SK-MEL-5 (cell line): ENCODE results near the gene ABCA4. TPM values are rescaled to one million over a fixed set of nuclear protein-coding genes. Genes with fewer than 3 reads are reported as not detected.
A peak's percentile ranks its signal among the peaks of the same experiment; 100 is the strongest.

Experiments
- DNase-seq: peaks from one replicate; pipeline ENCODE4 v3.0.0-alpha.2; 2016; ENCODE audit warnings: low read depth, low spot score
- in situ Hi-C: cut with HindIII; loops from 2 replicates; pipeline ENCODE4 v1.10.0; 2016; ENCODE audit warnings: low sequenced_read_pairs, high pct_unique_total_duplicates, low pct_unique_long_range_greater_than_20kb
- total RNA-seq: library from RNA; depleted of rRNA; stranded (reverse); fragments of >200 nt; shearing (Covaris generic); gene quantifications from 2 replicates; pipeline ENCODE4 v1.2.3, GENCODE V29; 2014

ABCA4 gene
- total RNA-seq, 1 experiment from 2014 or later = not detected

GRCh38 chr1:93988634-93989350 is 132.2 kb downstream of the ABCA4 start:
- in situ Hi-C loops = no loop called here
- DNase-seq = no peak

- DNase-seq = no peak
These were observed 139.7 kb downstream of the ABCA4 start for GRCh38 chr1:93981274-93981667.

DNA sequence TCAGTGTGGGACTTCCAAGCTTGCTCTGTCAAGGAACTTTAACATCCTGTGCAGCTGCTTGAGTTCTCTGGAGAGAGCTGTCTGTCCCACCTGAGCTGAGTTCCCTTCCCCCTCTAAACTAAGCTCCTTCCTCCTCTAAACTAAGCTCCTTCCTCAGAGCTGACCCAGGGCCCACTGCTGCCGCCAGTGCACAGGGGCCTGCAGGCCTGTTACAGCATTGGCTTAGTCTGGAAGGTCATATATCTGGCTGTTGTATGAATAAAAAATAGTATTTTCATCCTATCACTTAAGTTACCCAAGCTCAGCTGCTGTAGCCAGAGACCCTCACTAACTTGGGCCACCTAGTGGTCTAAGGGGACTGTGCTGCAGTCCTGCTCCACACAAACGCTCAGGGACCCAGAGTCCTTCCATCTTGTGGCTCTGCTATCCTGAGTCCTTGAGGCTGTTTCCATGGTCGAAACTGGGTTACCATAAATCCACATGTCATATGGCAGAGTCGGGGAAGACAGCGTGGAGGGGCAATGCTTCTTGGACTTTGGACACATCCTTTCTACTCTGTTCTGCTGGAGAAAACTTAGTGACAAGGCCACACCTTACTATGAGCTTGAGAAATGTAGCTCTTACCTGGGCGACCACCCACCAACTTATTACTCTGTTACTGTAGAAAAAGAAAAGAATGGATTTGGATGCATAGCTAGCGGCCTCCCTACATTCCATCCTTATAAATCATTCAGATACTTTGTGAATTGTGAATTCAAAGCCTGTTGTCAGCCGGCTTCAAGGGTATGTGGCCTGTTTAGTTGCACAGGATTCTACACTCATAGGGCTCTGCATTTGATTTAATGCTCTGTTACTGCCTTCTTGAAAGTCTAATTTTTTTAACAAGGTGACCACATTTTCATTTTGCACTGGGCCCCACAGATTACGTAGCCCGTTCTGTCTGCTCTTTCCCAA is 140.4 kb downstream of the ABCA4 start:
- in situ Hi-C loops = no loop called here
- DNase-seq = peak; percentile 29

More at GRCh38 chr1:93981274-93981667, 139.7 kb downstream of the ABCA4 start:
- in situ Hi-C loops = no loop called here

DNA sequence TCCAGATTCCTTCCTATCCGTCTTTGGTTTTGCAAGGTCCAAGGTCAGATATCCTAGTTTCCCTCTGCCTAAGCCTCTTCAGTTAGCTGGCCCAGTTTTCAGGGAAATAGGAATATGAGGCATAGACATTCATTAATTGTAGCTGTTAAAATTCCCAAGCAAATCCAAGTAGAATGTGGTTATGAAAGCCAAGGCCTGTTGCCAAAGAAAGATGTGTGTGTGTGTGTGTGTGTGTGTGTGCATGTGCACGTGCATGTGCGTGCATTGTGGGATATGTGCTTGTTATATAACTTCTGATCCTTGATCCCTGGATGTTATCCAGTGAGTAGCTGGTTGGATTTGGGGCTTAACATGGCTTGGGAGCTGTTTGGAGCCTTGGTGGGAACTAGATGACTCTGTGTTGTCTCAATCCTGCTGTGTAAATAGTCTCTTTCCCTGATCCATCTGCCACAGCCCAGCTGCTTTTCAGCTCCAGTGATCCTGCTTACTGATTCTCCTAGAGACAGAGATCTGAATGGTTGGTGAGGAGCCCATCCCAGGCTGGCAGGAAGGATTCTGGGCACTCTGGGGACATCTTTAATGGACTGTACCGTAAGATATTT is 141.1 kb downstream of the ABCA4 start:
- in situ Hi-C loops = no loop called here
- DNase-seq = no peak

GRCh38 chr1:93979040-93979717 is 141.8 kb downstream of the ABCA4 start:
- DNase-seq = no peak
- in situ Hi-C loops = no loop called here

GRCh38 chr1:93977598-93977945 is 143.4 kb downstream of the ABCA4 start:
- DNase-seq = no peak
- in situ Hi-C loops = no loop called here

DNA sequence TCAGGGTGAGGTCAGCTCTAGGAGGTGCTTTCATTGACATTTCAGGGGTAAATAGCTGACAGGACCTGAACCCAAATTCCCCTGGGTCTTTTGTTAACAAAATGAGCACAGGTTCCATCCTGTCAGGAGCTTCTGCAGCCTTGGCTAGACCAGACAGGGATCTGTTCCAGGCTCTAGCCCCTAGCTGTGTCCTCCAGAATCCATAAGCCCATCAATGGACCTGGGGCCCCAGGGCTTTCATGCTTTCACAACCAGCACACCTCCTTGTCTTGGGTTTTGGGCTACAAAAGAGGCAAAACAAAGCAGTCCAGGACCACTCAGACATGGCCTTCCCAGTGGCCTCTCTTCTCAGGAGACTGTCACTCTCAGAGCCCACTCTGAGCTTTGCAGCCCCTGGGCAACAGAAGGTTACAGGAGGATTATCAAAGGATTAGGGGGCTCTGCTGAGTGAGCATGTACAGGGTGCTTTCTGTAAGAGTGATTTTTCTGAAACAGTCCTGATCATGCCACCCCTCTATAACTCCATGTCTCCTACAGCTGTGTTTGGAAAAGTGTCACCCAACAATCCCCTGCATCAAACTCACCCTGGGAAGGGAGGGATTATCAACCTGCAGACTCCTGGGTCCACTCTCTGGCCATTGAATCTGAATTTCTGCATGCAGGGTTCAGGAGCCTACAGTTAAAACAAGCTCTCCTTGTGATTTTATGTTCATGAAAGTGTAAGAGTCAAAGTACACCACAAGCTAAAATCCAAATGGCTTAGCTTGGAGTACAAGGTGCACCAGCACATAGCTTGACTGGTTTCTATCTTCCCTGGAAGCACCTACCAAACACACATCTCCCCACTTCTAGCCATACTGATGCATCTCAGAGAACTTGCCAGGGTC is 144.0 kb downstream of the ABCA4 start:
- in situ Hi-C loops = no loop called here

DNA sequence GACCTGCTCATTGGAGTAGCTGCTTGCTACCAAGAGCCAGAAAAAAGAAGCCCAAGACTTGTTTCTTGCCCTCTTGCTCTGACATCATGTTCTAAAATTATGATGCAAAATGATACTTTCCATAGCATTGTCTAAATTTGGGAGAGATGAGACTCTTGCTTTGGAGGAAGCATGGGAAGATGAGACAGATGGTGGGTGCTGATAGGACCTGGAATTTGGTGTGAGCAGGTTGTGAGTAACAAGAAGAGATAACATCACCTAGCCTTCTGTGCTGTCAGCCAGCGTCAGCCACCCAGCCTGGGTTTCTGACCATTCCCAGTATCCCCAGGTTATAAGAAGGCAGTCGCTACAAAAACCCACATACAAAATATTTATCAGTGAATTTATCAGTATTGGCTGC is 144.7 kb downstream of the ABCA4 start:
- no peak for DNase-seq
- in situ Hi-C loops = no loop called here

More for the DNA sequence above, 144.0 kb downstream of the ABCA4 start:
- no peak for DNase-seq

GRCh38 chr1:93972341-93972740 is 148.6 kb downstream of the ABCA4 start:
- DNase-seq = no peak
- in situ Hi-C loops = no loop called here

DNA sequence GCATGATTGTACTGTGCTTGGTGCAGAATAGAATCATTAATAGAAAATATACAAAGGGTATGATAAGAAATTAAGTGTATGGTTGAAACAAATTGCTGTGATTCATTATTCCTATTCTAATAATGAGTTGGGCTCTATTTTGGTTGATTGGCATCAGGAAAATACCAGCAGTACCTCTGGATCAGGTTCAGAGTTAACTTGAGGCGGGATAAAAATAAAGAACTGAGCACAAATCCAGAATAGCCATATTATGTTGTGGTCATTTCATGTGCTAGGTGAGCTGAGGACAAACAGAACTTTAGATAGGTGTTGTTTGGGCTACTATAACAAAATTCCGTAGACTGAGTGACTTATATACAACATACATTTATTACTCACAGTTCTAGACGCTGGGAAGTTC is 151.1 kb downstream of the ABCA4 start:
- DNase-seq = no peak
- in situ Hi-C loops = no loop called here

DNA sequence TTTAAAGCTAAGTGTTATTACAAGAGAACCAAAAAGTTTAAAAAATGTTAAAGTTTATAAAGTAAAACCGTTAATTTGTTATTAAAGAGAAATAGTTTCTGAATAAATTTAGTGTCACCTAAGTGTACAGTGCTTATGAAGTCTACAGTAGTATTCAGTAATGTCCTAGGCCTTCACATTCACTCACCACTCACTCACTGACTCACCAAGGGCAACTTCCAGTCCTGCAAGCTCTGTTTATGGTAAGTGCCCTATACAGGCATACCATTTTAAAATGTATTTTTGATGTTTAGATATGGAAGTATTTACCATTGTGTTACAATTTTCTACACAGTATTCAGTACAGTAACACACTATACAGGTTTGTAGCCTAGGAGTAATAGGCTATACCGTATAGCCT is 151.6 kb downstream of the ABCA4 start:
- DNase-seq = no peak
- in situ Hi-C loops = no loop called here

DNA sequence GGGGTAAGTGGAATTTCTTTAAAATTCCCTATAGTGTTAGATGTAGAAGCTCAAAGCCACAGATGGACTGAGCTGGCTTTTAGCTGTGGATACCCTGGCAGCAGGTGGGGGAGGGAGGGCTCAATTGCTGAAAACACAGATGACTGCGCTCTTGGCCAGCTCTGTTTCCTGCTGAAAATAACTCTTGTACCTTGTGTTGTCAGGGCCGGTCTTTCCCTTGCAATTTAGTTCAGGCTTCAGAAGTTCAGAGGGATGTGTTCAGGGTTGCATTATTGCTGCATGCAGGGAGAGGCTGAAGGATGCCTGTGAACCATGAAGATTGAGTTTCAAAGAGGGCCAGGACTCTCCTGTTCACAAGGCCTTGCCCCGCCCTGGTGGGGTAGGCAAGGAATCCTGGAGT is 153.6 kb downstream of the ABCA4 start:
- DNase-seq = no peak
- in situ Hi-C loops = no loop called here

DNA sequence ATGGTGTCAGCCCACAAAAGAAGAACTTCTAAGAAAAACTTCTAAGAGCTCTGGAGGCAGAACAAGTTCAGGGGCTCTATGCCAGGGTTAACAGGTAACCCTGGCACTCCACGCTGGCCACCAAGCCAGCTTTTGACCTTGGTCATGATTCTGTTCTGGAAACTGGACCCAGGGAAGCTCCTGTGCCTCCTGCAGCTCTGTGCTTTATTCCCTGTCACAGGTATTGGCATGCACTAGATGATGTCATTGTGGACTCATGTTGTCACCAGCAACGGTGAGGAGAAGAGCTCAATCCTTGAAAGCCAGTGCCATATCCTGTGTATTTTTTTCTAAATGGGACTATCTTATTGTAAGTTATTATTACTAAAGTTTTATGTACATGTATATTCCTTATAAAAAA is 155.1 kb downstream of the ABCA4 start:
- in situ Hi-C loops = no loop called here
- no peak for DNase-seq

GRCh38 chr1:93965256-93965655 is 155.7 kb downstream of the ABCA4 start:
- no peak for DNase-seq
- in situ Hi-C loops = no loop called here

- no peak for DNase-seq
- in situ Hi-C loops = no loop called here
These were observed 156.2 kb downstream of the ABCA4 start for GRCh38 chr1:93964777-93965200.

- no peak for DNase-seq
- in situ Hi-C loops = no loop called here
These were observed 156.7 kb downstream of the ABCA4 start for GRCh38 chr1:93964096-93964776.

GRCh38 chr1:93963585-93963984 is 157.4 kb downstream of the ABCA4 start:
- no peak for DNase-seq
- in situ Hi-C loops = no loop called here
